Prostate gland (tissue), 2 donors: Measurements from ENCODE around the gene SDHAF4. TPM values are rescaled to one million over a fixed set of nuclear protein-coding genes. Genes with fewer than 3 reads are reported as not detected.
A peak's percentile ranks its signal among the peaks of the same experiment; 100 is the strongest.
"Not testable (repeated sequence)": the region's sequence is repeated elsewhere in the genome, so short reads cannot be mapped to it uniquely, and the experiment has no call there.

Experiments used
- DNase-seq: peaks from one replicate; pipeline ENCODE4 v3.0.0-alpha.2; 2019; ENCODE audit warnings: low spot score
- H3K27ac ChIP-seq, 2 donors: fragments of 200-600 bp; sonication (generic); 2 replicates each; pipeline ENCODE4 v1.5.1; 2017 to 2019
- H3K27me3 ChIP-seq: fragments of 200-600 bp; sonication (generic); replicated peaks from 2 replicates; pipeline ENCODE4 v1.5.1; 2019; ENCODE audit not compliant: insufficient read depth
- H3K36me3 ChIP-seq, 2 donors: fragments of 200-600 bp; sonication (generic); 1 replicate in 1 of 2; 2 replicates in 1 of 2; pipeline versions ENCODE4 v1.5.1 to v1.8.1; 2017 to 2019
- H3K4me1 ChIP-seq: fragments of 200-600 bp; sonication (generic); replicated peaks from 2 replicates; pipeline ENCODE4 v1.5.1; 2019
- H3K4me3 ChIP-seq, 2 donors: fragments of 200-600 bp; sonication (generic); 2 replicates each; pipeline ENCODE4 v1.5.1; 2017 to 2019
- H3K9me3 ChIP-seq: fragments of 200-600 bp; sonication (generic); 2 replicates; pipeline ENCODE4 v1.5.1; 2017
- POLR2A ChIP-seq: fragments of 450-650 bp; IDR thresholded peaks from one replicate; pipeline ENCODE4 v1.6.1; 2016; ENCODE audit warnings: antibody characterized with exemption, mild to moderate bottlenecking
- POLR2AphosphoS5 ChIP-seq: sonication (generic); formaldehyde crosslinking; IDR thresholded peaks from one replicate; pipeline ENCODE4 v1.6.1; 2017; ENCODE audit warnings: antibody characterized with exemption
- WGBS: methylation state at CpG from one replicate; pipeline ENCODE4 v1.1.5; 2018; 5-methylcytosine and 5-hydroxymethylcytosine counted together
- intact Hi-C: fragments of 100-400 bp; cut with DNase I; formaldehyde crosslinking; loops from one replicate; pipeline ENCODE4 v1.14.2; 2022
- total RNA-seq, 2 donors: library from RNA; depleted of rRNA; stranded (reverse); fragments of >200 nt; gene quantifications; one replicate each; pipeline ENCODE4 v1.1.0, GENCODE V29; 2016
- TF ChIP-seq, protein P1 (sequence below), 4 experiments: fragments of 200-600 bp in 2 of 4; fragments of 450-650 bp in 2 of 4; sonication (generic) in 2 of 4; IDR thresholded peaks; 1 replicate in 3 of 4; 2 replicates in 1 of 4; pipeline ENCODE4 v1.5.1; 2016 to 2019; ENCODE audit warnings: antibody characterized with exemption in 4 of 4, mild to moderate bottlenecking in 2 of 4, moderate library complexity in 2 of 4

Gene SDHAF4
- total RNA-seq, 2 donors from 2014 or later: 8.5 to 8.8 TPM

DNA sequence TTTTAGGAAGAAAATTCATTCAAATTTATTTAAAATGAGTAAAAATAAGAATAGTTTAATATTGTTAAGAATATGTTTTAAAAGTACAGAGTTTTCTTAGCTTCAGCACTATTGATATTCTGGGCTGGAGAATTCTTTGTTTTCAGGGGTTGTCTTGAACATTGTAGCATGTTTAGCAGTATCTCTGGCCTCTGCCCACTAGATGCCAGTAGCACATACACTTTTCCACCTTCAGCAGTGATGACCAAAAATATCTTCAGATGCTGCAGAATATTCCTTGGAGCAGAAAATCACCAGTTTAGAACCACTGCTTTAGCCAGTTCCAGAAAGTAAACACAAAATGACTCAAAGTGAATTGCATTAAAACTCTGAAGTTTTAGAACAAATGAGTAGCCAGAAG lies 19.4 kb upstream of the SDHAF4 start:
- no peak for DNase-seq
- Histone ChIP-seq H3K27me3 (no peaks in the 10 kb centered on the region), H3K27ac (no peak overlapping the region), H3K4me1 (no peaks in the 10 kb centered on the region), H3K4me3 (no peak overlapping the region), H3K36me3 (no peaks in the 10 kb centered on the region), H3K9me3 (no peaks in the 10 kb centered on the region)
- TF ChIP-seq, protein P1, sequence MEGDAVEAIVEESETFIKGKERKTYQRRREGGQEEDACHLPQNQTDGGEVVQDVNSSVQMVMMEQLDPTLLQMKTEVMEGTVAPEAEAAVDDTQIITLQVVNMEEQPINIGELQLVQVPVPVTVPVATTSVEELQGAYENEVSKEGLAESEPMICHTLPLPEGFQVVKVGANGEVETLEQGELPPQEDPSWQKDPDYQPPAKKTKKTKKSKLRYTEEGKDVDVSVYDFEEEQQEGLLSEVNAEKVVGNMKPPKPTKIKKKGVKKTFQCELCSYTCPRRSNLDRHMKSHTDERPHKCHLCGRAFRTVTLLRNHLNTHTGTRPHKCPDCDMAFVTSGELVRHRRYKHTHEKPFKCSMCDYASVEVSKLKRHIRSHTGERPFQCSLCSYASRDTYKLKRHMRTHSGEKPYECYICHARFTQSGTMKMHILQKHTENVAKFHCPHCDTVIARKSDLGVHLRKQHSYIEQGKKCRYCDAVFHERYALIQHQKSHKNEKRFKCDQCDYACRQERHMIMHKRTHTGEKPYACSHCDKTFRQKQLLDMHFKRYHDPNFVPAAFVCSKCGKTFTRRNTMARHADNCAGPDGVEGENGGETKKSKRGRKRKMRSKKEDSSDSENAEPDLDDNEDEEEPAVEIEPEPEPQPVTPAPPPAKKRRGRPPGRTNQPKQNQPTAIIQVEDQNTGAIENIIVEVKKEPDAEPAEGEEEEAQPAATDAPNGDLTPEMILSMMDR (IDR thresholded peaks at IDR 0.05): peak in 1 of 4 experiments; percentile 19
- TF ChIP-seq POLR2A: no peak
- intact Hi-C loops: no loop called here

DNA sequence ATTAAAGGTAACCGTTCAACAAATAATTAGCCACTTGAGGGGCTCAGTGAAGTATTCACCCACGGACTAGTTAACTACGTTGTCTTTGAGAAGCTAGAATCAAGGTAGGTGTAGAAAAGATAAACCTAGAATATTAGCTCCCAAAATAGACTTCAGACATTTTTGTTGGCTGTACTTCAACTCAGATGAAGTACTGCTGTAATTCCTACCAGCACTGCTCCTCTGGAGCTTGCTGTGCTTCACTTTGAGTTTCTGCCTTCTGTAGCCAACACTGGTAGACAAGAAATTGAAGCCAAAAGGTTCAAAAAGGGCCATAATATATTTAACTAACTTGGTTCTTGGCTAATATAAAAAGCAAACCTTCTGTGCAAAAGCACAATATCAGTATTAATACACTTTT lies 18.8 kb upstream of the SDHAF4 start:
- no peaks in the 10 kb centered on the region for H3K4me1 ChIP-seq
- intact Hi-C loops: no loop called here

DNA sequence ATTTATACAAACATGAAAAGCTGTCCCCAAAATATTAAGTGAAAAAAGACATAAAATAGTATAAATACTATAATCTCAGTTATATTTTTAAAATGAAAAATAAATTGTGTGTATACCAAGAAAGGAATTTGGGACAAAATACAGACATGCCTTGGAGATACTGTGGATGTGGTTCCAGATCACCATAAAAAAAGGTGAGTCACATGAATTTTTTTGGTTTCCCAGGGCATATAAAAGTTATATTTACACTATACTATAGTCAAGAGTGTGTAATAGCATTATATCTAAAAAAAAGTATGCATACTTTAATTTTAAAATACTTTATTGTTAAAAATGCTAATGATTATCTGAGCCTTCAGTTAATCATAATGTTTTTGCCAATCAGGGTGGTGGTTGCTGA lies 17.4 kb upstream of the SDHAF4 start:
- intact Hi-C loops: no loop called here

More for the DNA sequence above, 18.8 kb upstream of the SDHAF4 start:
- Histone ChIP-seq H3K27ac (no peak overlapping the region), H3K4me3 (no peak overlapping the region), H3K9me3 (no peaks in the 10 kb centered on the region), H3K36me3 (no peaks in the 10 kb centered on the region), H3K27me3 (no peaks in the 10 kb centered on the region)
- no peak for DNase-seq
- TF ChIP-seq, protein P1 (IDR thresholded peaks at IDR 0.05): no peak
- no peak for TF ChIP-seq POLR2AphosphoS5
- 92% methylated on average over 3 of the region's 3 CpGs for WGBS

DNA sequence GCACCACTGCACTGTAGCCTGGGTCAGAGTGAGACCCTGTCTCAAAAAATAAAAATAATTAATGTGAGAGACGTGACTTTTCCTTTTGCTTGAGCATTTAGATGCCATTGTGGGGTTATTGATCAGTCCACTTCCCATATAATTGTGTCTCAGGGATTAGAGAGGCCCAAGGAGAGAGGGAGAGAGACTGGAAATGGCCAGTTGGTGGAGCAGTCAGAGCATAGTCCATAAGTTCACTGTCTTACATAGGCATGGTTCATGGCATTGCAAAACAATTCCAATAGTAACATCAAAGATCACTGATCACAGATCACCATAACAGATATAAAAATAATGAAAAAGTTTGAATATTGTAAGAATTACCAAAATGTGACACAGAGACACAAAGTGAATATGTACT lies 15.2 kb upstream of the SDHAF4 start:
- no peak for TF ChIP-seq POLR2AphosphoS5
- TF ChIP-seq POLR2A: no peak
- TF ChIP-seq, protein P1 (IDR thresholded peaks at IDR 0.05): no peak
- no peak overlapping the region for H3K27ac ChIP-seq
- H3K36me3 ChIP-seq: no peaks in the 10 kb centered on the region
- H3K4me3 ChIP-seq: no peak overlapping the region
- intact Hi-C loops: no loop called here
- DNase-seq: no peak
- no peaks in the 10 kb centered on the region for H3K9me3 ChIP-seq
- 95% methylated on average over 1 of the region's 1 CpG for WGBS
- H3K27me3 ChIP-seq: no peaks in the 10 kb centered on the region
- no peaks in the 10 kb centered on the region for H3K4me1 ChIP-seq

More for the DNA sequence above, 17.4 kb upstream of the SDHAF4 start:
- DNase-seq: no peak
- TF ChIP-seq, protein P1 (IDR thresholded peaks at IDR 0.05): no peak
- TF ChIP-seq POLR2A (no peak), POLR2AphosphoS5 (no peak)
- H3K36me3 ChIP-seq: no peaks in the 10 kb centered on the region
- H3K4me1 ChIP-seq: no peaks in the 10 kb centered on the region
- no peaks in the 10 kb centered on the region for H3K9me3 ChIP-seq
- no peak overlapping the region for H3K4me3 ChIP-seq
- H3K27ac ChIP-seq: no peak overlapping the region
- H3K27me3 ChIP-seq: no peaks in the 10 kb centered on the region

DNA sequence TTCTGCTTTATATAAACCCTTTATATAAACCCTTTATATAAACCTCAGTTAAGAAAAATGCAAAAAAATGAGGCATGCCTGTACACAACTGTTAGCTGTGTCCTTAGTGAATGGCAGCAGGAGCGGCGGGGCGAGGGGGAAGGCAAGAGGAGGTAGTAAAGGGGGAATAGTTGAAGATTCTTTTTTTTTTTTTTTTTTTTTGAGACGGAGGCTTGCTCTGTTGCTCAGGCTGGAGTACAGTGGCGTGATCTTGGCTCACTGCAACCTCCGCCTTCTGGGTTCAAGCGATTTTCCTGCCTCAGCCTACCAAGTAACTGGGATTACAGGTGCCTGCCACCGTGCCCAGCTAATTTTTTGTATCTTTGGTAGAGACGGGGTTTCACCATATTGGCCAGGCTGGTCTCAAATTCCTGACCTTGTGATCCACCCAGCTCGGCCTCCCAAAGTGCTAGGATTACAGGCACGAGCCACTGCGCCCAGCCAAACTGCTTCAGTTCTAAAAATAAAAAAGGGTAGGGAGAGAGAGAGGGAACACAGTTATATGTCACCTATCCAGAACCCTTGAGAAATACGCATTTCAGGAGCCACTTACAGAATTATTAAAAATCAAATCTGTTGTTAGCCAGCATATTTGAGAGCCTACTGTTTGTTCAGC lies 14.3 kb upstream of the SDHAF4 start:
- H3K4me1 ChIP-seq, H3K27me3 ChIP-seq, H3K9me3 ChIP-seq, H3K4me3 ChIP-seq, intact Hi-C loops, DNase-seq, H3K27ac ChIP-seq, H3K36me3 ChIP-seq: not testable (repeated sequence)
- WGBS: 83% methylated on average over 13 of the region's 13 CpGs
